SK-MEL-5 (cell line): Measurements from ENCODE around the gene INSR. TPM values are rescaled to one million over a fixed set of nuclear protein-coding genes. Genes with fewer than 3 reads are reported as not detected.
"Not testable (repeated sequence)": the region's sequence is repeated elsewhere in the genome, so short reads cannot be mapped to it uniquely, and the experiment has no call there.

ENCODE experiments used
- DNase-seq: peaks from one replicate; pipeline ENCODE4 v3.0.0-alpha.2; 2016; ENCODE audit warnings: low read depth, low spot score
- in situ Hi-C: cut with HindIII; loops from 2 replicates; pipeline ENCODE4 v1.10.0; 2016; ENCODE audit warnings: low sequenced_read_pairs, high pct_unique_total_duplicates, low pct_unique_long_range_greater_than_20kb
- total RNA-seq: library from RNA; depleted of rRNA; stranded (reverse); fragments of >200 nt; shearing (Covaris generic); gene quantifications from 2 replicates; pipeline ENCODE4 v1.2.3, GENCODE V29; 2014

INSR gene
- total RNA-seq, 1 experiment from 2014 or later, result 11.3 TPM

DNA sequence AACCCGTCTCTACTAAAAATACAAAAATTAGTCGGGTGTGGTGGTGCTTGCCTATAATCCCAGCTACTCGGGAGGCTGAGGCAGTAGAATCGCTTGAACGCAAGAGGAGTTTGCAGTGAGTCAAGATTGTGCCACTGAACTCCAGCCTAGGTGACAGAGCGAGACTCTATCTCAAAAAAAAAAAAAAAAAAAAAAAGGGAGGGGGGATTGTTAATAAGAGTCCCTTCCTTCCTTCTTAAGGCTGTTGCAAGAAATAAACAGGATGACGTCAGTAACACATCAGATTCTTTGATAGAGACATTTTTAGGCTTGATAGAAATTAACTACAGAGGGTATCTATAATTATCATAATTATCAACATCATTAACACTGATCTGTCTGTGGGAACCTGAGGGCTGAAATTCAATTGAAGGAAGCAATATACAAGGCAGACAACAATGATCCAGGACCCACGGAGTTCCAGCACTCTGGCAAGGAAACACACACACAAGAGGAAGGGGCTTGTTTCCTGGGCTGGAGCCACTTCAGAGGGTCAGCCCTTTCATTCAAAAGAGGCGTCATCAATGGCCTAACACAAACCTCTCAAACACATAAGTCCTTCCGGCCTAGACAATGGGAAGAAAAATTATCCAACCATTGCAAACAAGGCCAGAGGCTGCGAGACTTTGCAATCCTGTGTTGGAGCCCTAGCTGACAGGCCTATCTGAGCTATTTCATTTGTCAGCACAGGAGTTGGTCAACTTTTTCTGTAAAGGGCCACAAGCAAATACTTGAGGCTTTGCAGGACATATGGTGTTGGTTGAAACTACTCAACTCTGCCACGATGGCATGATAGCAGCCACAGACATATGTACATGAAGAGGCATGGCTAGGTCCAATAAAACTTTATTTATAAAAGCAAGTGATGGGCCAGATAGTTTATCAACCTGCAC, 105.2 kb downstream of the INSR start:
- DNase-seq, result no peak
- in situ Hi-C loops, result no loop called here

DNA sequence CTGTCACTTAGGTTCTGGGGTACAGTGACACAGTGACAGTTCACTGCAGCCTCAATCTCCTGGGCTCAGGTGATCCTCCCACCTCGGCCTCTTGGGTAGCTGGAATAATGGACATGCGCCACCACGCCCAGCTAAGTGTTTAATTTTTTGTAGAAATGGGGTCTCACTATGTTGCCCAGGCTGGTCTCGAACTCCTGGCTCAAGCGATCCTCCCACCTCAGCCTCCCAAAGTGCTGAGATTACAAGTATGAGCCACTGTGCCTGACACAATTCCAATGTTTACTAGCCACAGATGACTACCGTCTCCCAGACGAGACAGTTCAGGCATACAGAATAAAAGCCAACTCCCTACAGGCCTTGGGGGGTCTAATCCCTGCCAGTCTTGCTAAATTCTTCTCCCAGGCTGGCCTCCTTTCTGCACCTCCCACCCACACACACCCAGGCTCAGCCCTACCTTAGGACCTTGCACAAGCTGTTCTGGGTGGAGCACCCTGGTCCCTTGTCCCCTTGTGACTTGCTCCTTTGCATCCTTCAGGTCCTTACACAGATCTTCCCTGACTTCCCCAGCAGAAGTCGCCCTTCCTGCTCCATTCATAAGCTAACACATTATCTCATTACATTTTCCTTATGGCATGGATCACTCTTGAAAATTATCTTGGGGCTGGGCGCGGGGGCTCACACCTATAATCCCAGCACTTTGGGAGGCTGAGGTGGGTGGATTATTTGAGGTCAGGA, 106.4 kb downstream of the INSR start:
- in situ Hi-C loops, result no loop called here

DNA sequence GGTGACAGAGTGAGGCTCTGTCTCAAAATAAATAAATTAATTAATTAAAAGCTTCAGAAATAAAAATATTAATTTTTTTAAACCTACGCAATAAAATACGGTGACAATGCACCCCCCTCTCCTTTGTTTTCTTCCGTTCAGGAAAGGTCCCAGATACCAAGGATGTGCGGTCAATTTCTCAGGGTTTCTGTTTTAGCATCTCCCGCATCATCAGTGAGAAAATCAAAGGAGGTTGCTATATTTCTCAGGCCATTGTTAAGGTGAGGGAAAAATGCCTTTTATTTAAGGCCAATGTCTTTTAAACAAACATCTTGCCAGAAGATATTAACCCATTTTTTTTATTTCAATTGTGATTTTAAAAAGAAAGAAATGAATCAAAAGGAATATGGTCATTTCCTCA, 111.7 kb downstream of the INSR start:
- no peak for DNase-seq
- in situ Hi-C loops, result no loop called here

More for the DNA sequence above, 106.4 kb downstream of the INSR start:
- DNase-seq, result no peak

DNA sequence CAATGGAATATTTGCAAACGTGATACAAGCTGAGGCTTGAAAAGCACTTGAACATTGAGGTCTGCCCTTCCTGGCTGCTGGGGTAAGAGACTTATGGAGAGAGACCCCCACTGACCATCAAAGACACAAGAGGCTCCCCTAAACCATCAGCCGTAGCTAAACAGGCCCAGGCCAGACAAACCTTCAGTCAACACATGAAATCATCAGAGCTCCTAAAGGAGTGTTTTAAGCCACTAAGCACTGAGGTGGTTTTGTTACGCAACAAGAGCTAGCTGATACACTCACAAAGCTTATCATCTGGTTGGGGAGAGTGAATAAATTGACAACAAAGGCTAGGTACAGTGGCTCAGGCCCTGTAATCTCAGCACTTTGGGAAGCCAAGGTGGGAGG, 114.3 kb downstream of the INSR start:
- in situ Hi-C loops, result no loop called here
- DNase-seq, result no peak

DNA sequence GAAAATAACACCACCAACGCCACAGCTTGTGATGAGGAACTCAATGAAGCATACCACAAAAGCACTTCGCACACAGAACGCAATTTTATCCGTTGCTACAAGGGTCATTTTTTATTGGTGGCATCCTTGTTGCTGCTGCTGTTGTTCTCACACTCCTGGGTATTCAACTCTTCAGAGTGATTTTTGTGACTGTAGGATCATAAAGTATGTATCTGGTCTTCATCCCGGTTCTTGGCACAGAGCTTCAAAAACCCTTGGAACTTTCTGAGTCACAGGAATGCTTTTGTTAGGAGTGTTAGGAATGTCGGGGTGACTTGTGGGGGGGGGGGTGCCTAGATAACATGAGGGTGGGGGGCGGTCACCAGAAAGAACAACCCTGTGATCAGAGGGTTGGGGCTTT, 116.3 kb downstream of the INSR start:
- DNase-seq, result no peak
- in situ Hi-C loops, result no loop called here

DNA sequence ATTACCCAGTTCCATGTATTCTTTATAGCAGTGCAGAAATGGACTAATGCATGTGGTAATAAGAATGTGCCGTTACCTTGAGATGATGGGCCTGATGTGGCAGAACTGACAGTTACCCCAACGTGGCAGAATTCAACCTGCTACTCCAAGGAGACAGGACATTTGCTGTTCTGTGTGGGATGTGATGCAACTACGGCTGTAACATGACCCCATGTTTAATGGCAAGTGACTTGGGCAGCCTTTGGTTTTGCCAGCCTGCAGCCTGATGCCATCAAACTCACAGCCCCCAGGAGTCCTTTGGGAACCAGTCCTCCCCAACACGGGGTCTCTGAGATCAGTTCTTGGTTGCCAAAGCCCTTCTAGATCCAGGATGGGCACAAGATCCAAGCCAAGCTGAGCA, 117.4 kb downstream of the INSR start:
- in situ Hi-C loops, result no loop called here
- DNase-seq, result no peak

DNA sequence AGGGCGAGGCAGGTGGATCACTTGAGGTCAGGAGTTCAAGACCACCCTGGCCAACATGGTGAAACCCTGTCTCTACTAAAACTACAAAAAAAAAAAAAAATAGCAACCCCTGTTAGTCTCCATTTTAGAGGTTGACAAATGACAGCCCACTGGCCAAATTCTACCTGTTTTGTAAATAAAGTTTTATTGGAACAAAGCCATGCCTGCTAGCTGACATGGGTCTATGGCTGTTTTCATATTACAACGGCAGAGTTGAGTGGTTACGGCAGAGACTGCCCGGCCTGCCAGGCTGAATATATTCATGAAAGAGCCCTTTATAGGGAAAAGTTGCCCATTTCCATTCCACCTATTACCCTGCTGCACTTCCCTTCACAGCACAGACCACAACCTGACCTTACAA, 121.4 kb downstream of the INSR start:
- DNase-seq, result no peak
- in situ Hi-C loops, result no loop called here

DNA sequence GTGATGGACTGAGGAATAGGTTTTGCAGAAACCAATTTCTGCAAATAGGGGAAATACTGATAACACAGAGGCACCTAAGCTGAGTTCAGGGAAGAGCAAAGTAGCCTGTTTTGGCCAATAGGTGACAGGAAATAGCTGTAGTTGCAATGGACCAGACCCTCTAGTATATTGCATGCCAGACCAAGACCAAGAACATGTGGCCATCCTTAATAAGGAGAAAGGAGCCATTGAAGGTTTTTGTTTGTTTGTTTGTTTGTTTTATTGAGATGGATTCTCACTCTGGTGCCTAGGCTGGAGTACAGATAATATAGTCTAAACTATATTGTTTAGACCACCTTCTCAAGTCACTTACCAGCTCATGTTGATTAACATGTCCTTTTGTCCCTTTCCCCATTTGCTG, 123.2 kb downstream of the INSR start:
- no peak for DNase-seq
- in situ Hi-C loops, result no loop called here

DNA sequence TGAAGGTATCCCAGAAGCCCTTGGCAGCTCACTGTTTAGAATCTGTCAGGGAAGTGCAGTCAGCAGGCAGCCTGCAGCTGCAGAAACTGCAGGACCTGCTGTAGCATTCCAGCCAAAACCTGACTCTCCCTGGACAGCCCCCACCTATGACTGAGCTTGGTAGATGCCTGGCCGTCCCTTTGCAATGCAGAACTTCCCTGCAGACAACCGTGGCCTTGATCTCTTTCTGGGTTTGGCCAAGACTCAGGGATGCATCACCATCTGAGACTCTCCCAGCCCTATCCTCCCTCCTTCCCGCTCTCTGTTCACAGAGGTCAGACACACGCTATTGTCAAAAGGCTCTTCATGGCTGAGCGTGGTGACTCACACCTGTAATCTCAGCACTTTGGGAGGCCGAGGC, 125.3 kb downstream of the INSR start:
- DNase-seq, result no peak
- in situ Hi-C loops, result no loop called here

DNA sequence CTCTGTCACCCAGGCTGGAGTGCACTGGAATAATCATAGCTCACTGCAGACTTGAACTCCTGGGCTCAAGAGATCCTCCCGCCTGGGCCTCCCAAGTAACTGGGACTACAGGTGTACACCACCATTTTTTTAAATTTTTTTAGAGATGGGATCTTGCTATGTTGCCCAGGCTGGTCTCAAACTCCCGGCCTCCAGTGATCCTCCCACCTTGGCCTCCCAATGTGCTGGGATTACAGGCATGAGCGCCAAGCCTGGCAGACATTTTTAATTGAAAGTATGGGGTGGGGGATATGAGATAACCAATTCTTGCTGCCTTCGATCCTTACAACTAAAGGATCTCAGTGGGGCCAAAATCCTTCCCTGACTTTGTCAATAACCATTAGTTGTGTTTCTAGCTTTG, 132.9 kb downstream of the INSR start:
- no peak for DNase-seq
- in situ Hi-C loops, result no loop called here

DNA sequence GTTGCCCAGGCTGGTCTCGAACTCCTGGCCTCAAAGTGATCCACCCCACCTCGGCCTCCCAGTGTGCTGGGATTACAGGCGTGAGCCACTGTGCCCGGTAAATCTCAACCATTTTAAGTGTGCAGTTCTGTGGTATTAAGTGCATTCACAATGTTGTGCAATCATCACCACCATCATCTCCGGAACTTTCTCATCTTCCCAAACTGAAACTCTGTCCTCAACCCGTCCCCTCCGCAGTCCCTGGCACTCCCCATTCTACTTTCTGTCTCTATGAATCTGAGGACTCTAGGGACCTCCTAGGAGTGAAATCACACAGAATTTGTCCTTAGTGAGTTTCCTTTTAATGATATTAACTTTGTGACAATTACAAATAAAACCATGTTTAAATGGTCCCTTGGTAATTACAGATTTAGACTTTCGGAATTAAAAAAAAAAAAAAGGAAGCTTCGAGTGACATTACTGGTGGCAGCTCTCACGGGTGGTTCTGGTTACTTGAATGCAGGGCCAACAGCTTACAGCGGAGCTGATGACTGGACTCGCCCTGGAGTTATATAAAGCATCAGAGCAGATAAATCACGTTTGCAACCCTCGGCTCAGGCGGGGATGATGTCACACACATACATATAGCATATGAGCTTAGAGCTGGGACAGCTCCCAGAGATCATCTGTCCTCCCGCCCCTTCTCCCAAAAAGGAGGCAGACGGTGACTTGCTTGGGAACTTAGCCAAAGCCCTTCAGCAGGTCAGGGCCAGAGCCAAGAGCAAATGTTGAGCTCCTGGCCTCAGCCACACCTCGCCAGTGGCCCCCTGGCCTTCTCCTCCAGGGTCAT, 134.9 kb downstream of the INSR start:
- in situ Hi-C loops, result no loop called here
- DNase-seq, result no peak

DNA sequence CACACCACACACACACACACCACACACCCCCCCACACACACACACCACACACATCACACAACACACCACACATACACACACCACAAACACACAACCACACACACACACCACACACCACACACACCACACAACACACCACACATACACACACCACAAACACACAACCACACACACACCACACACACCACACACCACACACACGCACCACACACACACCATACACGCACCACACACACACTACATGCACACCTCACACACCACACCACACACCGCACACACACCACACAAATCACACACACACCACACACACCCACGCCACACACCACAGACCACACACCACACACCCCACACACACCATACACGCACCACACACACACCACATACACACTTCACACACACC, 141.2 kb downstream of the INSR start:
- in situ Hi-C loops, result no loop called here
- no peak for DNase-seq

DNA sequence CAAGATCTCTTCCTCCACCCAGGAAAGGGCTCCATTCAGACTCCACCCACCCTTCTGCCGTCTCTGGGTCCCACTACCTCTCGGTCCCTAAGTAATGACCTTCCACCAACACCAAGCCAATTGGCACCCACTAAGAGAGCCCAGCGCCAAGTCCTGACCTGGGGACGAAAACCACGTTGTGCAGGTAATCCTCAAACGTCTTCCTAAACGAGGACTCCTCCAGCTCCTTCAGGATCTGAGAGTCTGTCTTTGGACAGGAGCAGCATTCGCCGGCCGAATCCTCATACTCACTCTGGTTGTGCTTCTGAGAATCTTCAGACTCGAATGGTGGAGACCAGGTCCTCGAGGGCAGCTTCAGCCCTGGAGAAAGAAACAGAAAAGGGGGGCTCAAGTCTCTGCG, 141.6 kb downstream of the INSR start:
- DNase-seq, result peak; percentile 22
- in situ Hi-C loops, result no loop called here

DNA sequence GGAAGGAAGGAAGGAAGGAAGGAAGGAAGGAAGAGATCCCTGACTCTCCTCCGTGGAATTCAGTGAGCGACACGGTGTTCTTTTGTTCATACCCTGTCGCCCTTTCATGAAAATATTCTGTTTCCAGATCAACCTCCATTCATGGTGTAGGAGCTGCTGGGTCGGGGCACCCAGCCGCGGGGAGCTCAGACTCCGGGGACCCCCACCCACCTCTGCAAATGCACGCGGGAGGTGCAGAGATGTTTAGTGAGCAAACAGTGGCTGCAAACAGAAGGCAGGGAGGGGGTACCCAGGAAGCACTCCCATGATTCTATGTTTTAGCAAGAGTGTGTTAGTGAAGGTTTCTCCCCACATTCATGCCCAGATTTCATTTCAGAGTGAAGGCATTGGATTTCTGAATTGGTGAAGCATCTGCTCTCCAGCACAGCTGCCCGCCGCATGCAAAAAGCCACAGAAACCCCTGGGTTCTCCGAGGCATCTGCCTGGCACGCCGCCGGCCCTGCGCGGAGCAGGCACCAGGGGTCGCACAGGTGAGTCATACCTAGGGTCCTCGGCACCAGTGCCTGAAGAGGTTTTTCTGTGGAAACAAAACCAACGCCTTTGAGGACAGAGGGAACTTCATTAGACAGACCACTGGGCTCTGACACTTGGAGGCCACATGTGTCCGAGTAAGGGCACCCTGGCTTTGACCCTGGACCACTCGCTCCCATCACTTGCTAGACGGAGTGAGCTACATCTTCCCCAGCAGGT, 144.1 kb downstream of the INSR start:
- in situ Hi-C loops, result no loop called here
- no peak for DNase-seq

DNA sequence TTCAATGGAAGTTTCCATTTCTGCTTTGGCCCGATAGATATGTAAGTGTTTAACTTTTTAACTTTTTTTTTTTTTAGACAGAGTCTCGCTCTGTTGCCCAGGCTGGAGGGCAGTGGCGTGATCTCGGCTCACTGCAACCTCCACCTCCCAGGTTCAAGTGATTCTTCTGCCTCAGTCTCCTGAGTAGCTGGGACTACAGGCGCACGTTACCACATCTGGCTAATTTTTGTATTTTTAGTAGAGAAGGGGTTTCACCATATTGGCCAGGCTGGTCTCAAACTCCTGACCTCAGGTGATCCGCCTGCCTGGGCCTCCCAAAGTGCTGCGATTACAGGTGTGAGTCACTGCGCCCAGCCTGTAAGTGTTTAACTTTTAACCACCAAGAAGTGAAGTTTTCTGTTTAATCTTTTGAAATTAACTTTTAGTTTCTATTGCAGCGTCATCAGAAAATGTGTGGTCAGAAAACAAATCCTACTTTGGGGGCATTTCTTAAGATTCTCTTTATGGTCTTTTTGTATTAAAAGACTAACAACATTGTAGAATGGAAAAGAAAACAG, 147.0 kb downstream of the INSR start:
- in situ Hi-C loops, DNase-seq: not testable (repeated sequence)

DNA sequence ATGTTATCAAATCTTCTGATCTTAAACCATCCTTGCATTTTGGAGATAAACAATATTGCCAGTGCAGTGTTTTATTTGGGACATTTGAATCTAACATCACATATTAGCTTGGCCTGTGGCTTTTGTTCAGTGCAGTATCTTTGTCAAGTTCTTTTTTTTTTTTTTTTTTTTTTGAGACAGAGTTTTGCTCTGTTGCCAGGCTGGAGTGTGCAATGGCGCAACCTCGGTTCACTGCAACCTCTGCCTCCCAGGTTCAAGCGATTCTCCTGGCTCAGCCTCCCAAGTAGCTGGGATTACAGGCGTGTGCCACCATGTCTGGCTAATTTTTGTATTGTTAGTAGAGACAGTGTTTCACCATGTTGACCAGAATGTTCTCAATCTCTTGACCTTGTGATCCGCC, 148.1 kb downstream of the INSR start:
- DNase-seq, in situ Hi-C loops: not testable (repeated sequence)

DNA sequence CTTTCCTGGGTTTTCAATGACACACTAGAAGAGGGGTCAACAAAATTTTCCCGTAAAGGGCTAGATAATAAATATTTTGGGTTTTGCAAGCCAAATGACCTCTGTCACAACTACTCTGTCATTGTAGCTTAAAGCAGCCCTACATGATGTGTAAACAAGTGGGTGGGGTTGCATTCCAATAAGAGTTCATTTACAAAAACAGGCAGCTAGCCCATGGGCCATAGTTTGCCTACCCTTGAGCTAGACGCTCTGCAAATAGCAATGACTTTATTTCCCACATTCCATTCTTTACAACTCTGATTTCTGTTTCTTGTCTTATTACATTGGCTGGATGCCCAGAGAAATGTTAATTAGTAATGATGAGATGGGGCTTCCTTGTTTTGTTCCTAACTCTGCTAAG, 148.7 kb downstream of the INSR start:
- in situ Hi-C loops, result no loop called here
- no peak for DNase-seq
